Smooth muscle cell (in vitro differentiated cells): ENCODE results near the gene PLEKHA3. TPM values are rescaled to one million over a fixed set of nuclear protein-coding genes. Genes with fewer than 3 reads are reported as not detected.

Experiments
- DNase-seq: peaks from one replicate; lab custom pipeline; 2025; ENCODE audit not compliant: unreplicated experiment; lab: John Stamatoyannopoulos, UW
- H2AFZ ChIP-seq: fragments of 200-600 bp; sonication (generic); 2 replicates; pipeline ENCODE4 v1.6.0; 2016; ENCODE audit warnings: antibody characterized with exemption, low read depth, mild to moderate bottlenecking
- H3F3A ChIP-seq: fragments of 200-600 bp; sonication (generic); 2 replicates; pipeline ENCODE4 v1.6.0; 2017; ENCODE audit warnings: antibody characterized with exemption, low read depth
- H3K27ac ChIP-seq: fragments of 200-600 bp; sonication (generic); 2 replicates; pipeline ENCODE4 v1.5.1; 2016; ENCODE audit warnings: low read depth, mild to moderate bottlenecking
- H3K27me3 ChIP-seq: fragments of 200-600 bp; sonication (generic); 2 replicates; pipeline ENCODE4 v1.6.1; 2016; ENCODE audit warnings: low read depth, mild to moderate bottlenecking
- H3K36me3 ChIP-seq: fragments of 200-600 bp; sonication (generic); 2 replicates; pipeline ENCODE4 v1.5.1; 2016; ENCODE audit warnings: low read depth
- H3K4me1 ChIP-seq: fragments of 200-600 bp; sonication (generic); 2 replicates; pipeline ENCODE4 v1.5.1; 2016; ENCODE audit warnings: low read depth
- H3K4me2 ChIP-seq: fragments of 200-600 bp; sonication (generic); 2 replicates; pipeline ENCODE4 v1.6.0; 2016; ENCODE audit warnings: mild to moderate bottlenecking
- H3K4me3 ChIP-seq: fragments of 200-600 bp; sonication (generic); 2 replicates; pipeline ENCODE4 v1.5.1; 2016; ENCODE audit warnings: mild to moderate bottlenecking
- H3K79me2 ChIP-seq: fragments of 200-600 bp; sonication (generic); 2 replicates; pipeline ENCODE4 v1.6.0; 2016; ENCODE audit warnings: low read depth, mild to moderate bottlenecking
- H3K9ac ChIP-seq: fragments of 200-600 bp; sonication (generic); 2 replicates; pipeline ENCODE4 v1.6.0; 2016; ENCODE audit warnings: low read depth
- H3K9me3 ChIP-seq: fragments of 200-600 bp; sonication (generic); replicated peaks from 2 replicates; pipeline ENCODE4 v1.5.1; 2016; ENCODE audit warnings: low read depth
- H4K20me1 ChIP-seq: fragments of 200-600 bp; sonication (generic); 2 replicates; pipeline ENCODE4 v1.6.0; 2016; ENCODE audit warnings: low read depth
- CTCF ChIP-seq: fragments of 200-600 bp; sonication (generic); IDR thresholded peaks from 2 replicates; pipeline ENCODE4 v1.5.1; 2017; ENCODE audit warnings: borderline replicate concordance, mild to moderate bottlenecking, antibody characterized with exemption; ENCODE audit not compliant: insufficient read depth, poor library complexity, severe bottlenecking
- whole genome bisulfite sequencing: methylation state at CpG from one replicate; pipeline ENCODE4 v1.1.7; 2016; ENCODE audit warnings: low lambda C conversion rate; 5-methylcytosine and 5-hydroxymethylcytosine counted together
- polyA plus RNA-seq: library from polyadenylated mRNA; unstranded; fragments of >200 nt; fragmentation: Nextera tagmentation; extraction: Ambion mirVana; gene quantifications from 2 replicates; pipeline ENCODE4 v1.2.1, GENCODE V29; 2016
- total RNA-seq: library from RNA; depleted of rRNA; stranded (reverse); fragments of >200 nt; gene quantifications from 2 replicates; pipeline ENCODE4 v1.2.3, GENCODE V29; 2014

PLEKHA3 gene
- total and polyA plus RNA-seq, 2 experiments from 2014 or later, result 9.9 to 37.9 TPM

GRCh38 chr2:178479275-178479616 lies 1.0 kb upstream of the PLEKHA3 start:
- Histone ChIP-seq H2AFZ (peak overlapping the region; percentile 95), H3K4me3 (peak overlapping the region; percentile 91), H3K79me2 (peaks cover 72% of the 10 kb centered on the region), H3K9ac (no peak overlapping the region), H3K4me2 (peak overlapping the region; percentile 92), H3K27ac (peak overlapping the region; percentile 94), H3K9me3 (no peaks in the 10 kb centered on the region), H3K36me3 (no peaks in the 10 kb centered on the region), H3K4me1 (peaks cover 32% of the 10 kb centered on the region), H3K27me3 (no peaks in the 10 kb centered on the region), H4K20me1 (peaks cover 34% of the 10 kb centered on the region), H3F3A (peaks cover 5% of the 10 kb centered on the region)
- no peak for DNase-seq
- 56% methylated on average over 4 of the region's 4 CpGs for WGBS
- TF ChIP-seq CTCF, result no peak

GRCh38 chr2:178479758-178480226 lies 465 bp upstream of the PLEKHA3 start:
- peaks cover 5% of the 10 kb centered on the region for H3F3A ChIP-seq
- H3K9ac ChIP-seq, result peak overlapping the region; percentile 90
- no peaks in the 10 kb centered on the region for H3K27me3 ChIP-seq
- H3K79me2 ChIP-seq, result peaks cover 73% of the 10 kb centered on the region
- WGBS, result 29% methylated on average over 19 of the region's 19 CpGs
- H3K9me3 ChIP-seq, result no peaks in the 10 kb centered on the region
- H3K4me3 ChIP-seq, result peak overlapping the region; percentile 91
- TF ChIP-seq CTCF, result no peak
- peak overlapping the region; percentile 92 for H3K4me2 ChIP-seq
- H3K27ac ChIP-seq, result peak overlapping the region; percentile 94
- peaks cover 32% of the 10 kb centered on the region for H3K4me1 ChIP-seq
- H4K20me1 ChIP-seq, result peaks cover 40% of the 10 kb centered on the region
- H3K36me3 ChIP-seq, result no peaks in the 10 kb centered on the region
- DNase-seq, result no peak
- peak overlapping the region; percentile 78 for H2AFZ ChIP-seq

- Histone ChIP-seq H4K20me1 (peaks cover 54% of the 10 kb centered on the region), H3K9me3 (no peaks in the 10 kb centered on the region), H3K4me2 (peak overlapping the region; percentile 92), H3K9ac (no peak overlapping the region), H2AFZ (no peak overlapping the region), H3K27me3 (no peaks in the 10 kb centered on the region), H3K4me1 (peaks cover 25% of the 10 kb centered on the region), H3K4me3 (no peak overlapping the region), H3K79me2 (peaks cover 64% of the 10 kb centered on the region), H3K27ac (no peak overlapping the region), H3K36me3 (no peaks in the 10 kb centered on the region), H3F3A (peaks cover 5% of the 10 kb centered on the region)
- WGBS, result 79% methylated on average over 4 of the region's 4 CpGs
- DNase-seq, result no peak
- TF ChIP-seq CTCF, result no peak
Measured at GRCh38 chr2:178482437-178482836, 2.2 kb downstream of the PLEKHA3 start.

- Histone ChIP-seq H3K9me3 (no peaks in the 10 kb centered on the region), H4K20me1 (peaks cover 72% of the 10 kb centered on the region), H3K4me2 (peak overlapping the region; percentile 23), H3F3A (peaks cover 4% of the 10 kb centered on the region), H3K9ac (no peak overlapping the region), H2AFZ (no peak overlapping the region), H3K4me1 (peaks cover 20% of the 10 kb centered on the region), H3K36me3 (no peaks in the 10 kb centered on the region), H3K27me3 (no peaks in the 10 kb centered on the region), H3K27ac (no peak overlapping the region), H3K4me3 (no peak overlapping the region), H3K79me2 (peaks cover 71% of the 10 kb centered on the region)
- DNase-seq, result no peak
- 66% methylated on average over 6 of the region's 6 CpGs for WGBS
- TF ChIP-seq CTCF, result no peak
Measured at GRCh38 chr2:178484245-178485041, 4.2 kb downstream of the PLEKHA3 start.
